Nephron progenitor cell (in vitro differentiated cells): ENCODE data around the gene CD68.

Source experiments
- DNase-seq: peaks from one replicate; pipeline ENCODE4 v3.0.0; 2021
- H3K27ac Mint-ChIP-seq: 2 replicates; pipeline ENCODE4 v1.8.0; 2021; ENCODE audit warnings: mild to moderate bottlenecking, moderate library complexity, mixed read lengths
- H3K27me3 Mint-ChIP-seq: 2 replicates; pipeline ENCODE4 v1.8.0; 2021; ENCODE audit warnings: mild to moderate bottlenecking, low read depth, mixed read lengths; ENCODE audit not compliant: poor library complexity
- H3K36me3 Mint-ChIP-seq: 2 replicates; pipeline ENCODE4 v1.8.0; 2021; ENCODE audit warnings: low read depth, mixed read lengths
- H3K4me1 Mint-ChIP-seq: 2 replicates; pipeline ENCODE4 v1.8.0; 2021; ENCODE audit warnings: mixed read lengths
- H3K4me3 Mint-ChIP-seq: 2 replicates; pipeline ENCODE4 v1.8.0; 2021; ENCODE audit warnings: mild to moderate bottlenecking, moderate library complexity, mixed read lengths
- H3K9me3 Mint-ChIP-seq: 2 replicates; pipeline ENCODE4 v1.8.0; 2021; ENCODE audit warnings: mild to moderate bottlenecking, moderate library complexity, mixed read lengths
- CTCF ChIP-seq: fragments of 200-600 bp; sonication (generic); IDR thresholded peaks from 2 replicates; pipeline ENCODE4 v1.5.0; 2021; ENCODE audit warnings: antibody characterized with exemption

Gene CD68

GRCh38 chr17:7544911-7545310 is 34.5 kb upstream of the CD68 start:
- Mint-ChIP-seq H3K27me3 (peaks cover 57% of the 10 kb centered on the region), H3K36me3 (no peaks in the 10 kb centered on the region), H3K4me1 (peaks cover 12% of the 10 kb centered on the region), H3K4me3 (no peak overlapping the region), H3K9me3 (no peaks in the 10 kb centered on the region), H3K27ac (no peak overlapping the region)
- TF ChIP-seq CTCF = no peak
- DNase-seq = no peak

GRCh38 chr17:7548585-7549400 is 30.6 kb upstream of the CD68 start, which contains the start of gene TNFSF12:
TSS of gene TNFSF12 (plus strand) at chr17:7549058. CDS start at chr17:7549154, 96 bp downstream.
- DNase-seq = peak; percentile 69

GRCh38 chr17:7549401-7550055 is 29.9 kb upstream of the CD68 start:
- H3K4me1 Mint-ChIP-seq = peaks cover 29% of the 10 kb centered on the region
- DNase-seq = no peak
- TF ChIP-seq CTCF = no peak
- peaks cover 46% of the 10 kb centered on the region for H3K27me3 Mint-ChIP-seq
- peak overlapping the region; percentile 23 for H3K27ac Mint-ChIP-seq
- H3K4me3 Mint-ChIP-seq = peak overlapping the region; percentile 73
- no peaks in the 10 kb centered on the region for H3K9me3 Mint-ChIP-seq
- no peaks in the 10 kb centered on the region for H3K36me3 Mint-ChIP-seq

More at GRCh38 chr17:7548585-7549400, 30.6 kb upstream of the CD68 start, which contains the start of gene TNFSF12:
- Mint-ChIP-seq H3K9me3 (no peaks in the 10 kb centered on the region), H3K36me3 (no peaks in the 10 kb centered on the region), H3K27me3 (peaks cover 53% of the 10 kb centered on the region), H3K27ac (peak within 1 kb of the TSS; percentile 23), H3K4me3 (peak within 1 kb of the TSS; percentile 77), H3K4me1 (peaks cover 29% of the 10 kb centered on the region)
- no peak for TF ChIP-seq CTCF

GRCh38 chr17:7550344-7550743 is 29.1 kb upstream of the CD68 start:
- Mint-ChIP-seq H3K36me3 (no peaks in the 10 kb centered on the region), H3K4me1 (peaks cover 33% of the 10 kb centered on the region), H3K27me3 (peaks cover 39% of the 10 kb centered on the region), H3K4me3 (no peak overlapping the region), H3K27ac (no peak overlapping the region), H3K9me3 (no peaks in the 10 kb centered on the region)
- DNase-seq = no peak
- no peak for TF ChIP-seq CTCF

GRCh38 chr17:7551396-7551795 is 28.0 kb upstream of the CD68 start:
- Mint-ChIP-seq H3K27ac (no peak overlapping the region), H3K9me3 (no peaks in the 10 kb centered on the region), H3K27me3 (peaks cover 40% of the 10 kb centered on the region), H3K4me1 (peaks cover 38% of the 10 kb centered on the region), H3K36me3 (no peaks in the 10 kb centered on the region), H3K4me3 (no peak overlapping the region)
- TF ChIP-seq CTCF = no peak
- no peak for DNase-seq
